CD4-positive, alpha-beta T cell treated with Interleukin-17A for 4 hours (primary cell): ENCODE results near the gene SH2D4B.

Experiments used
- DNase-seq: peaks from one replicate; pipeline ENCODE4 v3.0.0-alpha.2; 2020; ENCODE audit warnings: mixed read lengths

Gene SH2D4B

GRCh38 chr10:80648106-80648505 lies 110.4 kb downstream of the SH2D4B start:
- no peak for DNase-seq

GRCh38 chr10:80649183-80649582 lies 111.5 kb downstream of the SH2D4B start:
- no peak for DNase-seq

DNA sequence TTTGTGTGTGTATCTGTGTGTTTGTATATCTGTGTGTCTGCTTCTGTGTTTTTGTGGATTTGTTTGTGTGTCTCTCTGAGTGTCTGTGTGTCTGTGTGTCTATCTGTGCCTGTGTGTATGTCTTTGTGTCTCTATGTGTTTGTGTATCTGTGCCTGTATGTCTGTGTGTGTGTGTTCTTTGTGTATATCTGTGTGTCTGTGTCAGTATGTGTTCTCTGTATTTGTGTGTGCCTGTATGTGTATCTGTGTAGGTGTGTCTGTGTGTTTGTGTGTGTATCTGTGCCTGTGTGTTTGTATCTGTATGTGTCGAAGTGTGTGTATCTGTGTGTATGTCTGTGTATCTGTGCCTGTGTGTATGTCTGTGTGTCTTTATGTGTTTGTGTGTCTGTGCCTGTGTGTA lies 118.2 kb downstream of the SH2D4B start:
- no peak for DNase-seq

DNA sequence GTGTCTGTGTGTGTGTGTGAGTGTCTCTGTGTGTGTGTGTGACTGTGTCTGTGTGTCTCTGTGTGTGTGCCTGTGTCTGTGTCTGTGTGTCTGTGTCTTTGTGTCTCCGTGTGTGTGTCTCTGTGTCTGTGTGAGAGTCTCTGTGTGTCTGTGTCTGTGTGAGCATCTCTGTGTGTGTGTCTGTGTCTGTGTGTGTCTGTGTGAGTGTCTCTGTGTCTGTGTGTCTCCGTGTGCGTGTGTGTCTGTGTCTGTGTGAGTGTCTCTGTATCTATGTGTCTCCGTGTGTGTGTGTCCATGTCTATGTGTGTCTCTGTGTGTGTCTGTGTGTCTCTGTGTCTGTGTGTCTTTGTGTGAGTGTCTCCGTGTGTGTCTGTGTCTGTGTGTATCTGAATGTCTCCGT lies 120.4 kb downstream of the SH2D4B start:
- DNase-seq, result no peak

DNA sequence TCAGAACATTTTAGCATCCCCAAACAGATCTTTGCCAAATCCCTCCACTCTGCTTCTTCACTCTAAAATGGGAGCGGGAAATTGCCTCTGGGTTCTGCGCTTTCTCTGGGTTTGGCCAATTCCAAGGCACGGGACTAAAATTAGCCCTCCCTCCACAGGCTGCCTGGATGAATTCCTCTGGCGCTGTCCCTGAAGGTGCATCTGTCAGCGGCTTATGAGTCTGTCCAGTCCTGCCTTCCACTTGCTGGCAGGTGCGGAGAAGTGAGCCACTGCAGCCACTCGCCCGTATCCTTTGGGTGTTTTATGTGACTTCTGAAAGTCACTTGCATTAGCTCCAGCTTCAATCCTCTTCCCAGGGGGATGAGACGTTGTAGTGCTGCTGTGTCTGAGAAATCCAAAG lies 121.6 kb downstream of the SH2D4B start:
- no peak for DNase-seq

GRCh38 chr10:80660266-80660665 lies 122.6 kb downstream of the SH2D4B start:
- DNase-seq, result no peak

DNA sequence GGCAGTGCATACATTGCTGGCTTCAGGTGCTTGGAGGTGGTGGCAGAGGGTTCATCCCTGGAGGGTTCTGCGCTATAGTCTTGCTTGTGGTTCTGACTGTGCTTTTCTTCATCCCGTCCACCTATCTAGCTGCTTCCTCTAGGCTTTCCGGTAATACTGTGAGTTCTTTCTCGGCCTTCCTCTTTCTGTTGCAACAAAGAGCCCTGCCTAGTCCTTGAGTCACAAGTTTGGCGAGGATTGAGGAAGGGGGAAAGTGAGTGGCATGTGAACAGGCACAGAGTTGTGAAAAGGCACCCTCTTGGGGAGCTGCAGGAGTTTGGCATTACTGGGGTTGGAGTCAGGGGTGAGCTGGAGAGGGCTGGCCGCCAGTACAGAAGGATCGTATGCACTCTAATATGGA lies 123.0 kb downstream of the SH2D4B start:
- DNase-seq, result no peak

DNA sequence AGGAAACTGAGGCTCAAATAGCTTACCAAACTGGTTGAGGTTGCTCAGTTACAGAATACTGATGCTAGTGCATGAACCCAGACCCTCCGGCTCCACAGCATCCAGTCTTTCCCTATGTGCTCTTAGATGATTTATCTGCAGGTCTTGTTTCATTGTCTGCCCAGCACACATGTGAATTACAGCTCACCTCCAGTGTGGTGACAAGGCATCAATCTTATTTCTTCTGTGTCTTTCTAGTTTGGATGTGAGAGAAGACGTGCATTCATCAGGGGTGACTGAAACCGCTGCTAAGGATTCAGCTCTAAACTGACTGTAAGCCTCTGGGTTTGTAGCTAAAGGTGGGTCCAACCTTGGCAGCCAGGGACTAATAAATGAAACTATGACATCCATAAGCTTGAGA lies 123.8 kb downstream of the SH2D4B start:
- no peak for DNase-seq

GRCh38 chr10:80662429-80663261 lies 124.9 kb downstream of the SH2D4B start:
- peak; percentile 81 for DNase-seq

- peak; percentile 58 for DNase-seq
These were observed 126.5 kb downstream of the SH2D4B start for GRCh38 chr10:80664071-80664680.

- no peak for DNase-seq
These were observed 131.8 kb downstream of the SH2D4B start for GRCh38 chr10:80669485-80669884.

DNA sequence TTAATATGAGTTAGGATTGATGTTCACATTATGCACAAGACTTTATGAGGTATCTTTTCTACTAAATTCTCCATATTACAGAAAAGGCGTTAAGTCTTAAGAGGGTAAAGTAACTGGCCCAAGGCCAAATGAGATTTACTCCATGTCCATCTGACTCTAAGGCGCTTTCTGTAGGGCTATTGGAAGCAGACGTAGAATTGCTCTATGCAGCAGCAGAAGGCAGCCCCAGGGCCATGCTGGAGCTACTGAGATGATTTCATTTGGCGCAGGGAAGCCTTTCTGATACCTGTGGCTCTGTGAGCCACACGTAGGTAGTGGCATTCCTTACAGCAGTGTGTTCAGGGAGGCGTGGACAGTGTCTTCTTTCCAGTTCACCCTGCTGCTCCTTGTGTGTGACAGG lies 133.1 kb downstream of the SH2D4B start:
- DNase-seq, result no peak

DNA sequence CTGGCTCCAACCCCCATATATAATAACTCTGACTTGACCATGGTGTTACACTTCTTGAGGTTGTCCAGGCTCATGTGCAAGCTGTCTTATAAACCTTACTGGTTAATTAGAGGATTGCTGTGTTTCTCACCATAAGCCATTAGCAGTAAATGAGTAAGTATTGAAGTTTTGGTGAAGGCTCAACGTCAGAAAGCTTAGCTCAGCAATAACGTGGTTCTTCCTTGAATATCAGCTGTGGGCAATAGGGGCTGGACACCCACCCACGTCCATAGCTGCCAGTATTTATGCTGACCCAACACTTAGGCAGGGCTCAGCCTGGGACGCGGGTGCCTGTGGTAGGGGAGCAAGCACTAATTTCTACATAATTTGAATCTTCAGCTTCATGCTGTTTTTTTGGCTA lies 134.1 kb downstream of the SH2D4B start:
- DNase-seq, result no peak

GRCh38 chr10:80672613-80673012 lies 134.9 kb downstream of the SH2D4B start:
- DNase-seq, result no peak

DNA sequence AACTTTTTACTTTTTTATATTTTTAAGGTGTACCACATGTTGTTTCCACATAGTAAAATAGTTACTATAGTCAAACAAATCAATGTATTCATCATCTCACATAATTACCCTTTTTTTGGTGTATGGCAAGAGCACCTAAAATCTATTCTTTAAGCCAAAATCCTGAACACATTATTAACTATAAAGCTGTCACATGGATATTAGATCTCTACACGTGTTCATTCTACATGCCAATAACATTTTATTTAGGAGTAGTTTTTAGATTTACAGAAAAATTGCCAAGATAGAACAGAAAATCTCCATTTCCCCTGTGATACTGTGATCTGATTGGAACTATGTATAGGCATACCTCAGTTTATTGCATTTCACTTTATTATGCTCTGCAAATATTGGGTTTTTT lies 137.1 kb downstream of the SH2D4B start:
- DNase-seq, result no peak

DNA sequence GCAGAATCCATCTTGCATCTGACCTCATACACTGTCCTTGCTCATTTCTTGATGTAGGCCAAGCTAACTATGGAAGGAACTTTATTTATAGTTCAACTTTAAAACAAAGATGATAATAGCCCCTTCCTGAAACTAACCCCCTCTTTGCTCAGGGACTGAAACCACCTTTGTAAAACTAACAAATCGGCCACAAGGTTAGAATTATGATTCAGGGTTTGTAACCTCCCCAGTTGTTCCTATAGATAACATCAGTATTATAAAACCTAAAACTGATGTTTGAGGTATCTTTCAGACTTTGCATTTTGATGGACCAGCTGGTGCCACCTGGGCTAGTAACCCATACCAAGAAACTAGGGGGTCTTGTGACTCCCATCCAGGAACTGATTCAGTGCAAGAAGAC lies 143.4 kb downstream of the SH2D4B start:
- no peak for DNase-seq

- no peak for DNase-seq
These were observed 146.6 kb downstream of the SH2D4B start for GRCh38 chr10:80684259-80684658.

GRCh38 chr10:80685355-80685754 lies 147.7 kb downstream of the SH2D4B start:
- DNase-seq, result no peak

- DNase-seq, result no peak
These were observed 149.2 kb downstream of the SH2D4B start for GRCh38 chr10:80686734-80687475.

- no peak for DNase-seq
These were observed 149.7 kb downstream of the SH2D4B start for GRCh38 chr10:80687476-80687789.

GRCh38 chr10:80690434-80690833 lies 152.7 kb downstream of the SH2D4B start:
- no peak for DNase-seq

GRCh38 chr10:80691441-80691840 lies 153.7 kb downstream of the SH2D4B start:
- no peak for DNase-seq

GRCh38 chr10:80693565-80693964 lies 155.9 kb downstream of the SH2D4B start:
- no peak for DNase-seq

DNA sequence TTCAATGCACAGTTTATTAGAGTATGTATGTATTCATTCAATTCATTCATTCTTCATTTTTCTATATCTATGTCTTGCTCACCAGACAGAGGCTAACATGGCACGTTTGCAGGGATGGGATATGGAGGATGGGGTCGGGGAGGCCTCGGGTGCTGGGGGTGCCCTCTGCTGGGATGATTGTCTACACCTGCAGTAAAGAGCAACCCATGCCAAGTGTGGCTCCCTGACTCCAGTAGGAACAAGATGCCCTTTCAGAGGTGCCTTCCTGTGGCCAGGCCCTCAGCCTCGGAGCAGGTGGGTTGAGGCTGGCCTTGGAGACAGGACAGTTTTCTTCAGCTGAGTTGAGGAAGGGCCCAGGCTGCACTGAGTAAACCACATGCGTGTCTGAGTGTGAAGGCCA lies 157.2 kb downstream of the SH2D4B start:
- no peak for DNase-seq
